Type B pancreatic cell (in vitro differentiated cells): Measurements from ENCODE around the gene FRMD6. TPM values are rescaled to one million over a fixed set of nuclear protein-coding genes. Genes with fewer than 3 reads are reported as not detected.

Experiments used
- DNase-seq: peaks from one replicate; pipeline ENCODE4 v3.0.0; 2021; ENCODE audit warnings: mixed read lengths; ENCODE audit not compliant: unreplicated experiment; ENCODE audit errors: extremely low spot score
- H3K27ac Mint-ChIP-seq: 2 replicates; pipeline ENCODE4 v1.8.0; 2021; ENCODE audit warnings: mild to moderate bottlenecking, mixed read lengths
- H3K27me3 Mint-ChIP-seq: 2 replicates; pipeline ENCODE4 v1.8.0; 2021; ENCODE audit warnings: mixed read lengths
- H3K36me3 Mint-ChIP-seq: 2 replicates; pipeline ENCODE4 v1.8.0; 2021; ENCODE audit warnings: mixed read lengths
- H3K4me1 Mint-ChIP-seq: one replicate; pipeline ENCODE4 v1.8.0; 2021; ENCODE audit warnings: mixed read lengths; ENCODE audit not compliant: unreplicated experiment
- H3K4me3 Mint-ChIP-seq: 2 replicates; pipeline ENCODE4 v1.8.0; 2021; ENCODE audit warnings: mild to moderate bottlenecking, mixed read lengths
- H3K9me3 Mint-ChIP-seq: 2 replicates; pipeline ENCODE4 v1.8.0; 2021; ENCODE audit warnings: mixed read lengths
- CTCF ChIP-seq: fragments of 200-600 bp; sonication (generic); conservative IDR thresholded peaks from 2 replicates; pipeline ENCODE4 v1.5.0; 2021; ENCODE audit warnings: antibody characterized with exemption, mild to moderate bottlenecking
- total RNA-seq: library from RNA; stranded (reverse); gene quantifications from 2 replicates; pipeline ENCODE4 v1.2.1, GENCODE V29; 2021; ENCODE audit warnings: low replicate concordance

Gene FRMD6
- total RNA-seq, 1 donor from 2014 or later, result 71.3 TPM

GRCh38 chr14:51607711-51608110, 44.0 kb upstream of the FRMD6 start:
- peaks cover 9% of the 10 kb centered on the region for H3K27me3 Mint-ChIP-seq
- peak; percentile 70 for DNase-seq
- H3K27ac Mint-ChIP-seq, result no peak overlapping the region
- peaks cover 29% of the 10 kb centered on the region for H3K4me1 Mint-ChIP-seq
- H3K4me3 Mint-ChIP-seq, result peak overlapping the region; percentile 75
- H3K36me3 Mint-ChIP-seq, result no peaks in the 10 kb centered on the region
- no peak for TF ChIP-seq CTCF
- H3K9me3 Mint-ChIP-seq, result no peaks in the 10 kb centered on the region

- H3K9me3 Mint-ChIP-seq, result no peaks in the 10 kb centered on the region
- H3K36me3 Mint-ChIP-seq, result no peaks in the 10 kb centered on the region
- H3K4me1 Mint-ChIP-seq, result peaks cover 35% of the 10 kb centered on the region
- H3K4me3 Mint-ChIP-seq, result no peak overlapping the region
- peak overlapping the region; percentile 23 for H3K27ac Mint-ChIP-seq
- no peak for TF ChIP-seq CTCF
- peaks cover 9% of the 10 kb centered on the region for H3K27me3 Mint-ChIP-seq
- no peak for DNase-seq
Observed at GRCh38 chr14:51609251-51609954, 42.3 kb upstream of the FRMD6 start.

- Mint-ChIP-seq H3K27me3 (peaks cover 9% of the 10 kb centered on the region), H3K9me3 (no peaks in the 10 kb centered on the region), H3K36me3 (no peaks in the 10 kb centered on the region), H3K27ac (no peak overlapping the region), H3K4me1 (peaks cover 41% of the 10 kb centered on the region), H3K4me3 (no peak overlapping the region)
- TF ChIP-seq CTCF, result no peak
- DNase-seq, result no peak
Observed at GRCh38 chr14:51609955-51610283, 41.8 kb upstream of the FRMD6 start.

GRCh38 chr14:51610771-51611170, 40.9 kb upstream of the FRMD6 start:
- Mint-ChIP-seq H3K9me3 (no peaks in the 10 kb centered on the region), H3K4me3 (no peak overlapping the region), H3K36me3 (no peaks in the 10 kb centered on the region), H3K4me1 (peaks cover 47% of the 10 kb centered on the region), H3K27me3 (peaks cover 9% of the 10 kb centered on the region), H3K27ac (no peak overlapping the region)
- TF ChIP-seq CTCF, result no peak
- DNase-seq, result no peak

GRCh38 chr14:51612449-51612848, 39.3 kb upstream of the FRMD6 start:
- H3K4me1 Mint-ChIP-seq, result peaks cover 58% of the 10 kb centered on the region
- peaks cover 9% of the 10 kb centered on the region for H3K27me3 Mint-ChIP-seq
- H3K36me3 Mint-ChIP-seq, result no peaks in the 10 kb centered on the region
- H3K4me3 Mint-ChIP-seq, result no peak overlapping the region
- no peaks in the 10 kb centered on the region for H3K9me3 Mint-ChIP-seq
- no peak overlapping the region for H3K27ac Mint-ChIP-seq
- no peak for DNase-seq
- no peak for TF ChIP-seq CTCF

- Mint-ChIP-seq H3K36me3 (no peaks in the 10 kb centered on the region), H3K27ac (no peak overlapping the region), H3K4me1 (peaks cover 48% of the 10 kb centered on the region), H3K4me3 (no peak overlapping the region), H3K27me3 (peaks cover 8% of the 10 kb centered on the region), H3K9me3 (no peaks in the 10 kb centered on the region)
- no peak for TF ChIP-seq CTCF
- no peak for DNase-seq
Observed at GRCh38 chr14:51613416-51613815, 38.3 kb upstream of the FRMD6 start.
